Measurements from ENCODE around the gene ADD3.

- TF ChIP-seq ZNF26 (tag by site-specific recombination; IDR thresholded peaks at IDR 0.05) (no peak), ZNF433 (tag by site-specific recombination; IDR thresholded peaks at IDR 0.05; ENCODE audit: low read depth) (no peak), CTCF (tag by site-specific recombination; IDR thresholded peaks at IDR 0.05) (no peak), ZBTB7A (tag by site-specific recombination; IDR thresholded peaks at IDR 0.05; ENCODE audit: low read depth) (no peak), ZNF510 (tag by site-specific recombination; IDR thresholded peaks at IDR 0.05; ENCODE audit: insufficient replicate concordance) (no peak), ZBTB21 (tag by site-specific recombination; IDR thresholded peaks at IDR 0.05) (no peak), YY1 (tag by site-specific recombination; IDR thresholded peaks at IDR 0.05) (no peak), PRDM10 (tag by site-specific recombination; IDR thresholded peaks at IDR 0.05) (no peak), ZNF121 (tag by site-specific recombination; IDR thresholded peaks at IDR 0.05) (no peak), ZBTB1 (tag by site-specific recombination; IDR thresholded peaks at IDR 0.05) (no peak), ZNF292 (tag by site-specific recombination; IDR thresholded peaks at IDR 0.05; ENCODE audit: borderline replicate concordance, low read depth) (no peak)
These were observed 173.7 kb downstream of the ADD3 start for GRCh38 chr10:110181451-110181850.

Measured in HEK293 (cell line).